GM21526 (cell line): ENCODE measurements around the gene RNASET2.

Experiments
- ATAC-seq: cut with Tn5 transposase; IDR thresholded peaks from one replicate; pipeline ENCODE4 v1.9.1; 2021; ENCODE audit warnings: moderate library complexity; ENCODE audit not compliant: unreplicated experiment, low FRiP score

RNASET2 gene, protein sequence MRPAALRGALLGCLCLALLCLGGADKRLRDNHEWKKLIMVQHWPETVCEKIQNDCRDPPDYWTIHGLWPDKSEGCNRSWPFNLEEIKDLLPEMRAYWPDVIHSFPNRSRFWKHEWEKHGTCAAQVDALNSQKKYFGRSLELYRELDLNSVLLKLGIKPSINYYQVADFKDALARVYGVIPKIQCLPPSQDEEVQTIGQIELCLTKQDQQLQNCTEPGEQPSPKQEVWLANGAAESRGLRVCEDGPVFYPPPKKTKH

DNA sequence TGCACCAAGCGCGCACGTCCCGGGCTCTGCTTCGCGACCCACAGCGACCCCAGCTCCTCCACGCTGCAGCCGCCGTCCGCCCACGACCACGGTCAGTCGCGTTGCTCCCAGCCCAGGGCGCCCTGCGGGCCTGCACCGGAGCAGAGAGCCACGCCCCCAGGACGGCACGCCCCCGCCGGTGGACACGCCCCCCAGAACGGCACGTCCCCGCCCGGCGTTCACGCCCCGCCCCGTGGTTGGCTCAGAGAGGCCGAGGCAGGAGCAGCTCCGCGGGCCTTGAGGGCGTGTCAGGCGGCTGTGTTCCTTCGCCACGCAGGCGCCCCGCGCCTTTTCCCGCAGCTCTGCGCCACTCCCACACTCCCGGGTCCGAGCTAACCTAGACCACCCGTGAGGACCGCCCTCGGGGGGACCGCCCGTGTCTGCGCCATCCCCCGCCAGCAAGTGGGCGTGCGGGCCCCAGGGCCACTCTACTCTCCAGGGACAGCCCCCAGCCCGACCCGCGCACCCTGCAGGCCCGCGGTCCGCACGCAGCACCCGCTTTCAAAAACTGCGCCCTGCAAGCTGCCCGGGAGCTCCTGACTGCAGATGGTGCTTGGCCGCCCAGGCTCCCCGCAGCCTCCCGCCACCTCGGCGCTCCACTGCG is at the start of gene RNASET2:
Gene RNASET2 (minus strand): TSS at position 107 of the 643 bp plus-strand sequence. CDS start 368 bp downstream, outside the sequence.
- ATAC-seq = peak; percentile 56

DNA sequence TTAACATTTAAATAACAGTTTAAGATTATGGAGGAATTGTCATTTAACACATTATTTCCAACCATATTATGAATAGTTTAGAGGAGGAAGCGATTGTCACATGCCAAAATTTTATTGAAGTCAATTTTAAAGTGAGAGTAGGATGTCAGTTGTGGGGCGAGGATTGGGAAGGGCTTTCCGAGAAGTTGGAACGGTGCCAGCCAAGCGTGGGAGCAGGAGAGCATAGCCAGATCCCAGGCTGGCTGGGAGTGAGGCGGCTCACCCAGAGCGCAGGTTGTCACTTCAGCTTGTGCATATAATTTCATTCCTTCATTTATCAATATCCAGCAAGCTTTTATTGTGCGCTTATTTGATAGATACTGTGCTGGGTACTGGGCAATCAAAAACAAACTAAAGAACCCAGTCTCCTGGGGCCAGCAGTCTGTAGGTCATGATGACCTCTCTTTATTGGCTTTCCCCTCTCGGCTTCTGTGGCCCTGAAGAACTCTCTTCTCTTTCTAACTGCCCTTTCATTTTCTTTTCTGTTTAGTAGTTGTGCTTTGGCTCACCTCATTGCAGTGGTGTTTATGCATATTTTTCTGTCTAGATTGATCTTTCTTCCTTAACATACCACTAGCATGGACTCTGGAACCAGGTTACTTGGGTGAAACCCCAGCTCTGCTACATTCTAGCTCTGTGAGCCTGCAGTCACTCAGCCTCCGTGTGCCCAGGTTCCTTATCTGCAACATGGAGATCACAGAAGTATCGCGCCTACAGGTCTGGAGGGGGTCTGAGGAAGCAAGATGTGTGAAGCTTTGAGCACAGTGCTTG is 49.2 kb upstream of the RNASET2 start:
- ATAC-seq = no peak

DNA sequence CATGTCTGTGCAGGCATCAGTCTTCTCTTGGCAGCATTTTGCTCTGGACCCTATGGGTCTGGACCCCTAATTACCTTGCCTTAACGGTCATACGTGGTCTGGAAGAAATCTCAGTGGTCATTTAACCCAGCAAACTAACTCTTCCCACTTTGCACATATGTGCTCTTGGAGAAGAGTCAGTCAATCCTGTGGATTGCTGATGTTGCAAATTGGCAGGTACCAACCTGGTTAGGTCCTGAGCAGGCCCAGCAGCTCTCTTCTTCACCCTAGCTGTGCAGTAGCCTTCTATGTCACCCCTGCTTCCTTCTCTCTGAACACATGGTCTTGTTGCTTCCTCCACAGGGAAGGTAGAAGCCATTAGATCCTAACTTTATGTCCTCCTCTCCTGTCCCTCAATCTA is 44.4 kb upstream of the RNASET2 start:
- no peak for ATAC-seq

DNA sequence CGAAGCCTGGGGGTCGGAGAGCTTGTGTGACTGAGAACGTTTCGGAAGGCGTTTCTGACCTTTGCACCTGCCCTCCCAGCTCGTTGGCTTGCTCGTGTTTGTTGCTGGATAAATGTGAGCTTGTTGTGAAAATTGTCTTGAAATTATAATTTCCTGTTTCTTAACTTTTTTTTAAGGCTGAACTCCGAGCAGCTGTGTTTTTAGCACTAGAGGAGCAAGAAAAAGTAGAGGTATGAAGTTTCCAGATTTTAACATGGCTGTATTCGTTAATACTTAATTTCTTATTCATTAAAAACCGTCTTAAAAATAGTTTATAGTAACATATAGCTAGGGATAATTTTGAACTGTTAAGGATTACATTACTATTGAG is 43.5 kb upstream of the RNASET2 start:
- ATAC-seq = no peak

DNA sequence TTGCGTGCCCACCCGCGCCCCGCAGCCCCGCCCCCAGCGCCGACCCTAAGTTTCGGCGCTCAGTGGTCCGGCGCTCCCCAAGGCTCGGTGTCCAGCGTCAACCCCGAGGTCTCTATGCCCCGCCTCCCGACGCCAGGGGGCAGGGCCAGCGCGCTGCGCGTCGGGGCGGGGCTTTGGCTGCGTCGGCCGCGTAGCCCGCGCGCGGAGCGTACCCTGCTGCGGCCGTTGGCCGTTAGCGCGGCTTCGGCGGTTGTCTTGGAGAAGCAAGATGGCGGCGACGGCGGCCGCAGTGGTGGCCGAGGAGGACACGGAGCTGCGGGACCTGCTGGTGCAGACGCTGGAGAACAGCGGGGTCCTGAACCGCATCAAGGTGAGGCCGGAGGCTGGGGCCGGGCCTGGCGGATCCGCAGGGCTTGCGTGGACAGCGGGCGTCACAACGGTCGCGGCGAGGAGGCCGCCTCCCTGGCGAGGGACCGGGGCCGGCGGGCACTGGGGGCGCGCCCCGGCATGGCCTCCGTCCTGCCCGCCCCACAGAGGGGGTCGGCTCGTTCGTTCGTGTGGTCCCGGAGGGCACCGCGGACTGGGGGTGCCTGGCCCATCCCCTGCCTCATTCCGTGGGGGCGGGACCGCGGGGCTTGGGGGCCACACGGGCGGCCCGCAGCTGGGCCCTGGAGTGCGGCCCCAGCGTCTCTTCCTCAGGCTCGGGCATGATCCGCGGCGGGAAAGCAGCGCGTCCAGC is 43.0 kb upstream of the RNASET2 start, which contains the start of gene CEP43:
Gene CEP43 (plus strand): TSS at position 253 of the 739 bp plus-strand sequence. CDS start 16 bp downstream, at position 269.
- ATAC-seq = peak; percentile 89

DNA sequence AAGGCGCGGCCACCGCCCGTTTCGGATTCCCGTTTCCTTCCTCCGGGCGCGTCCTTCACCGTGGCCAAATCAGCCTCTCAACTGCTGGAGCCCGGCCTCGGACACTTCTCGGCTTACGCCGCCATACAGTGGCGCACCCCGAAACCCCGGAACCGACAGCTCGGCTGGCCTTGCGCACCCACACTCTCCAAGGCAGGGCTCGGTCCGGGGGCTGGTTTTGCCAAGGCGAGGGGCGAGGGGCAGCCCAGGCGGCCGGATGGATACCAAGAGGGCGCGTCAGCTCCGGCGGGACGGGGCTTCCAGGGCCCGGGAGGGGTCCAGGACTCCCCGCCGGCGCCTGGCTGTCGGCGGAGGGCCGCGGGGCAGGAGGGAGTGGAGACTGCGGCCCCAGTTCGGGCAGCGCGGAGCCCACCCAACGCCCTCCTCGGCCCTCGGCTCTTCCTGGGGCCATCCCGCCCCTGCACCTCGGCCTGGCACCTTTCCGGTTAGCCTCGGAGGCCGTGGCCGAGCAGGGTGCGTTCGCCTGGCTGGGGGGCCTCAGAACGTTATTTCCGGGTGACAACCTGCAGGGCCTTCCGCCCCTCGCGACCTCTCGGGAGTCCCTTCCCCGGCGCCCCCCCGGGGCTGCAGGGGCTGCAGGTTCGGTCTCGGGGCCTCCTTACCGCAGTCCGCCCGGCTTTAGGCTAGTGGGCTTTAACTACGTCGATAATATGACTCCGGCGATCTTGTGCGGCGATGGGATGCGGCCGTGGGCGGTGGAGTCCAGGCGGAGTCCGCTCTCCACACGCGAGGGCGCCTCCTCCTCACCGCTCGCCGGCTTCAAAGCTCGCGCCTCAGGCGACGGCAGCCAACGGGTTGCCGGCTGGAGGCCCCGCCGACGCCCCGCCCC is 42.1 kb upstream of the RNASET2 start:
- peak; percentile 11 for ATAC-seq

DNA sequence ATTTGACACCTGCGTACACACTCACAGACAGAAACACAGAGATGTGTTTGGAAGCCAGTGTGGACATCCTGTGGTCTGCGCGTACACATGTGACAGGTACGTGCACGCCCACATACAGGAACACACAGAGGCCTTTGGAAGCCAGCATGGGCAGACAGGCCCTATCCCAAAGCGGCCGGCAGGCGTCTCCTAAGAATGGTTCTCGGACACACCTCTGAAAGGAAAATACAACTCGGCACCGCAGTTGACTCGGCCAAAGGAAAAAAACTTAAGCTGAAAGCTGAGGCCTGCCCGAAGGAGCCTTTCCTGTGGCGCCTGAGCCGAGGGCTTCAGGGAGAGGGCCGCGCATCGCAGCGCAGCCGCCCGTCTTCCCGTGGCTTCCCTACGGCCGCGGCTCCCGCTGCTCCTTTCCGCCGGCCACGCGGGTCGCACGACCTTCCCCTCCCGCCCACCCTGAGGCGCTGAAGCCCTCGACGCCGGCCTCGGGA is 41.5 kb upstream of the RNASET2 start:
- peak; percentile 34 for ATAC-seq

DNA sequence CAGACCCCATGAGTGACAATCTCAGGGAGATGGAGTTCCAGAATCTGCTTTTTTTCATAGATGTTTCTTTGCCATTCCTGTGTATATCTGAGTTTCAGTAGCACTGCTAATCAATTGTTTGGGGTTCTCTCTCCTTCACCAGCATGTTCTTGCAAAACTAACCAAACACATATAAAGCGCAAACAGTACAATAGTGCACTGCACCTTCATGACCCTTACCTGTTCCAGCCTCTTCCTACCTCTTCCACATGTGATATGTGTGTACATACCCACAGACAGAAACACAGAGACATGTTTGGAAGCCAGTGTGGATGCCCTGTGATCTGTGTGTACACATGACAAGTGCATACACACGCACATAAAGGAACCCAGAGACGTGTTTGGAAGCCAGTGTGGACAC is 41.0 kb upstream of the RNASET2 start:
- ATAC-seq = no peak

DNA sequence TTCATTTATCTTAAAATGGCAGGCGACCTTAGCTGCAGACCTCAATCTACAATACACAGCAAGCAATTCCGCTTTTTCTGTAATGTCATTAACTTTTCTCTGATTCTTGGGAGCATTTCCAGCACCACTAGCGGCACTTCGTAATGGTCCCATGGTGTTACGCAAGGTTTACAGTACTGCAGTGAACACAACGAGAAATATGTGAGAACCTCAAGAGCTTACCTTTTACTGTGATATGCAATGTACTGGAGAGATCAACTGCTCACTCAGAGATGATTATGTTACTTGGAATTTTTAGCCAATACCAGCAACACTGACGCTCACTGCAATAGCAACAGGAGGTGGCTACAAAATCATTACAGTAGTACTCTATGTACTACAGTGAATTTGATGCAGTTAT is 40.1 kb upstream of the RNASET2 start:
- no peak for ATAC-seq

DNA sequence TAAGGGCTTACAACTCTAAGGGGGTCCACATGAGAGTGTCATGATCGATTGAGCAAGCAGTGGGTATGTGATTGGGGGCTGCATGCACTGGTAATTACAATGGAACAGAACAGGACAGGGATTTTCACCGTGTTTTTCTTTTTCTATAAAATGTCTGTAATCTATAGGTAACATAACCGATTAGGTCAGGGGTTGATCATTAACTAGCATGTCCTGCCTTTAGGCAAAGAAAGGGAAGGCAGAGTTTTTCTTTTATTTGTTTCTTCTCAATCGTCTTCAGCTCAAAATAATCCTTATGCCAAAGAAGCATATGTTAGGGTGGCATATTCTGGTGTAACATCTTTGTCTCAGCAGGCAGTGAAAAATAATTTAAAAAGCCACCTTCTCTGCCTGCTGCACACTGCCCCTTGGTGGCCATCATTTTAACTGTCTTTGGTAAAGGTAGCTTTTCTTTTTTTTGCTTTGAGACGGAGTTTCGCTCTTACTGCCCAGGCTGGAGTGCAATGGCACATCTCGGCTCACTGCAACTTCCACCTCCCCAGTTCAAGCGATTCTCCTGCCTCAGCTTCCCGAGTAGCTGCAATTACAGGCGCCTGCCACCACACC is 33.2 kb upstream of the RNASET2 start:
- ATAC-seq = peak; percentile 60

DNA sequence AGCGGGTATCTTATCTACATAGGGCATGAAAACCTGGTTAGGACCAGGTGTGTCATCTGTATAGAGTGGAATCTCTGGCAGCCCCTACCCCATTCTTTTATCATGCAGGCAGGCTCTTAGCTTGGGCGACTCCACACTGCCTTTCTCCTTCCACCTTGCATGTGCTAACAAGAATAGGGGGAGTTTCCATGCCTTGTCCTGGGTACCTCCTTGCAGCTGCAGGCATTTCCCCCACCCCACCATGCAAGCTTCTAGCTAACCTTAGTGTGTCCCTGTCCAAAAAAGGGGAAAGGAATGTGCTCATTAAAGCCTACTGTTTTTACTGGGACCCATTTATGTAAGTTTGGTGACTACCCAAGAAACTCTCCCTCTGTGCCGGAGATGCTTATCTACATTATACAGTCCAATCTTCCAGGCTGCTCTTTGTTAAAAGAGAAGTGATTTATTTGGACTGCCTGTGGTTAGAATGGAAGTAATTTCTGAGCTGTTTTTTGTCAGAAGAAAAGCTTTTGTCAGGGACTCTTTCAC is 32.4 kb upstream of the RNASET2 start:
- no peak for ATAC-seq

DNA sequence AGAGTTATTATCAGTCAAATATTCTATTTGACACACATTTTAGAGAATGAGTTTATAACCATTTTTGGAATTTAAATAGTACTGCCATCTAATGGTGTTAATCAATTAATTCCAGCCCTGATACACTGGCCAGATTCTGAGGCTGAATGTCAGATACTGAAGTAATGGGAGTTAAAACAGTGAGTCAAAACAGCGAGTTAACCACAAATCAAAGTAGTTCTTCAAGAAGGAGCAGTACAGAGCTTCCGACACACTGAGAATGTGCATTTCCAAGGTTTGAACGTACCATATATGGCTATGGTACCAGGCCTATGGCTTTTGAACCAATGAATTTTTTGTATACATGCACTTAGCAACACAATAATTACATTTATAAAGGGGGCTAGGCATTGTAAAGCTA is 31.6 kb upstream of the RNASET2 start:
- ATAC-seq = no peak

DNA sequence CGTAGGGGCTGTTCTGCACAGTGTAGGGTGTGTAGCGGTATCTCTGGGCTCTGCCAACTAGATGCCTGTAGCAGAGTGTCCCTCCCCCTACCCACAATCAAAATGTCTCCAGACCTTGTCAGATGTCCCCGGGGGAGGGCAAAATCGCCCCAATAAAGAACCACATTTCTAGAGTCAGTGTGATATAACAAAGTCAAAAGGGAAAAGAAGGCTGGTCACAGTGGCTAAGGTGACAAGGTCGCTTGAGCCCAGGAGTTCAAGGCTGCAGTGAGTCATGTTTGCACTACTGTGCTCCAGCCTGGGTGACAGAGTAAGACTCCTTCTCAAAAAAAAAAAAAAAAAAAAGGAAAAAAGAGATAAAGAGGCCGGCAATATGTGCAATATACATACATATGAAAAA is 31.1 kb upstream of the RNASET2 start:
- no peak for ATAC-seq

DNA sequence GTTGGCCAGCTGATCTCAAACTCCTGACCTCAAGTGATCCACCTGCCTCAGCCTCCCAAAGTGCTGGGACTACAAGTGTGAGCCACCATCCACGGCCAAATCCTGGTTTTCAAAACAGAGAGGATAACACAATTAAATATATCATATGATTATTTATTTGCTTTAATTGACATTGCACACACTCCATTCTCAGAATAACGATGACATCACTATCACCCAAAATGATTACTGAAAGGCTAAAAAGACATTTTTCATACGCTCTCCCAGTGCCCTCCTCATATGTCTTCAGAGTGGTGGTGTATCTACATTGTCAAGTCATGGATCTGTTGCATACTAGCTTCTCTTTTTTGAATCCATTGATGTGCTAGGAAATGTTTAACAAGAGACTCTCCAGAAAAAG is 24.4 kb upstream of the RNASET2 start:
- ATAC-seq = no peak

DNA sequence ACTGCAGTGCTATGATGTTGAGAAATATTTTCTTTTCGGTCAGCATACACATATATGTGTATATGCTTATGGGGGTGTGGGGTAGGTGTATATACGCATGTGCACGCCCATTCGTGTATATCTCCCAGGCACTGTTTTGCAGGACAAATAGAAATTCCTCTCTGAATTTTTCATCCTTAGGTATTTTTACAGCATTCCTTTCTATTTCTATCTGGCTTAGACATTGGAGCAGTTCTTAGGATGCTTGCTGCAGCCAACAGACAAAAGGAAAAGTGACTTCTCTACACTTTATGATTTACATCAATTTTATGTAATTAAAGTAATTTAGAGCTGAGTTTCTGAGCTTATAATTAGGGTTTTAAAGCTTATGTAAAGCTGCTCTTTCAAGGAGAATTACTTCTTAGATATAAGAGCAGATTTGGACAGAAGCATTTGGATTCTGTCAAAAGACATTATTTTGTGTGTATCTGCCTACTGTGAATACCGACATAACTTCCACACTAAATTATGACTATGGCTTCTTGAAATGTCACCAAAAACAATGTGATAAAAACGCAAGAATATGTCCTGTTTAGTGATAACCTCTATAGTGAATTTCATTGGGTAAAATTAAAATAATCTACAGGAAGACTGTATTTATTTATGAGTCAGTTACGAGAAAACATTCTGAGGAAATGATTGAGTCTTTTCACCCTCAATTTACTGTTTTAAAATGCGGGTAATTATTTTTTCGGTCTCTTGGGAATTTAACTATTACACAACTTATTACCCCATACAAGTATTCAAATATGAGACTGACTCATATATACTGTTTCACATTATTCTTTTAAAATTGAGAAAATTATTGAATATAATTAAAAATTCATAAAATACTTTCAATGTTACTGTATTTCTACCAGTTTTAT is 21.5 kb upstream of the RNASET2 start:
- no peak for ATAC-seq

DNA sequence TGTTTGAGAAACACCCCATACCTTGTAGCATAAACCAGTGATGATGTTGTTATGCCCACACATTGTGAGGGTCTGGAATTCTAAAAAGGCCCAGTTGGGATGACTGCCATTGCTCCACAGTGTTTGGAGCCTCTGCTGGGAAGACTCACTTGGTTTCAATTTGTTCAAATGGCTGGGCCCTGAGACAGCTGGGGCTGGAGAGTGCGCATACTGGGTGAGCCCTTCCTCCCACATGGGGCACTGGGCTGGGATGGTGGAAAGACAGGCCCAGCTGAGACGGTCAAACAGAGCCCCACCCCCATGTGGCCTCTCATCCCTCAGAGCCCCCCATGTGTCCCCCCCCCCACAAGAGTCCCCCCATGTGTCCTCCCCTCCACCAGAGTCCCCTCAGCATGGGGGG is 20.3 kb upstream of the RNASET2 start:
- no peak for ATAC-seq

DNA sequence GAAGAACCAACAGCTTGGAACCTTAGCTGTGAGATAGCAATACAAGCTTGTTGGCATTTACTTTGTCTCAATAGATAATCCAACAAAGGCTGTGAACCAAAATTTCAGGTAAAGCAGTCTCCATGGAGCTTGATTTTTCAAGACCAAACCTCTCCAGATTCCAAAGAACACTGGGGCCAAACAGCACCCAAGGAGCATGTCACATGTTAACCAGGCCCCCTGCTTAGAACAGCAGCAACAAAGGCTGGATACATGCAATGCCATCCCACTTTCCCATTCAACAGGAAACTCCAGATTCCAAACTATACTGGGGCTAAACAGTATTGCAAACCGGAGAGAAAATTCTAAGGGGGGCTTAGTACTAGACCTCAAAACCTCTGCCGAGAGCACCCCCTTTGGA is 15.8 kb upstream of the RNASET2 start:
- ATAC-seq = no peak

DNA sequence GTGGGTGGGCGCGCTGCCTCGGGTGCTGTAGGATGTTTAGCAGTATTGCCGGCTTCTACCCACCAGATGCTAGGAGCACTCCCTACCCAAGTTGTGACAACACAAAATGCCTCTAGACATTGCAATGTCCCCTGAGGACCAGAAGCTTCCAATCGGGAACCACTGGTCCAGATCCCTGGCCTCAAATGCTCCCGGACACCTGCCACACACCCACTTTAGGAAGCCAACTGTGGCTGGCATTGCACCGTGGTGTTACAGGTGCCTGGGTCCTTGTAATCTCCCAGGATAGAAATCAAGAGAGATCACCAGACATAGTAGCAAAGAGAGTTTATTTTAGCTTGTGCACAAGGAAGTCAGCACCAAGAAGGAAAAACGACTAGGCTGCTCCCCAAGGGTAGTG is 14.9 kb upstream of the RNASET2 start:
- ATAC-seq = no peak
